ENCODE results near the gene LIN28A.

DNA sequence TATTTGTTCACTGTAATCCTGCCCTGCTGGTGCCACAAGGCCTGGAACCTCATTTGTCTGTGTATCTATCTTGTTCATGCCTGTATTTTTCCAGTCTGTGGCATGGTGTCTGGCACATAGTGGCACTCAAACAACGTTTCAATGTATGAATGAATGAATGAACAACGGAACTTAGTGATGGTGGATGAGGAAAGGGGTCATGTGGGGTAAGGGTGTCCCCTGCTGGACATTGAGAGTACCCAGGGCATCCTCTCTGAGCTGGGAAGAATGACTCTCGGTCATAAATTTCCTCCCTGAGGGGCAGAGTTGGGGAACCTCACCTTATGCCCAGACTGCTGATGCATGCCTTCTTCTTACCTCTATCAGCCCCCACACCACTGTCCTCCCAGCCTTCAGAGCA is 19.2 kb upstream of the LIN28A start:
- TF ChIP-seq, protein P1, sequence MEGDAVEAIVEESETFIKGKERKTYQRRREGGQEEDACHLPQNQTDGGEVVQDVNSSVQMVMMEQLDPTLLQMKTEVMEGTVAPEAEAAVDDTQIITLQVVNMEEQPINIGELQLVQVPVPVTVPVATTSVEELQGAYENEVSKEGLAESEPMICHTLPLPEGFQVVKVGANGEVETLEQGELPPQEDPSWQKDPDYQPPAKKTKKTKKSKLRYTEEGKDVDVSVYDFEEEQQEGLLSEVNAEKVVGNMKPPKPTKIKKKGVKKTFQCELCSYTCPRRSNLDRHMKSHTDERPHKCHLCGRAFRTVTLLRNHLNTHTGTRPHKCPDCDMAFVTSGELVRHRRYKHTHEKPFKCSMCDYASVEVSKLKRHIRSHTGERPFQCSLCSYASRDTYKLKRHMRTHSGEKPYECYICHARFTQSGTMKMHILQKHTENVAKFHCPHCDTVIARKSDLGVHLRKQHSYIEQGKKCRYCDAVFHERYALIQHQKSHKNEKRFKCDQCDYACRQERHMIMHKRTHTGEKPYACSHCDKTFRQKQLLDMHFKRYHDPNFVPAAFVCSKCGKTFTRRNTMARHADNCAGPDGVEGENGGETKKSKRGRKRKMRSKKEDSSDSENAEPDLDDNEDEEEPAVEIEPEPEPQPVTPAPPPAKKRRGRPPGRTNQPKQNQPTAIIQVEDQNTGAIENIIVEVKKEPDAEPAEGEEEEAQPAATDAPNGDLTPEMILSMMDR (IDR thresholded peaks at IDR 0.05; ENCODE audit: insufficient read depth, low read length), result peak; percentile 70
- TF ChIP-seq POLR2AphosphoS5 (IDR thresholded peaks at IDR 0.05; ENCODE audit: low read depth) (no peak), SPI1 (IDR thresholded peaks at IDR 0.05; ENCODE audit: borderline replicate concordance, low read depth) (no peak), GABPA (IDR thresholded peaks at IDR 0.05; ENCODE audit: low read depth) (no peak)
- TF ChIP-seq, protein P2, sequence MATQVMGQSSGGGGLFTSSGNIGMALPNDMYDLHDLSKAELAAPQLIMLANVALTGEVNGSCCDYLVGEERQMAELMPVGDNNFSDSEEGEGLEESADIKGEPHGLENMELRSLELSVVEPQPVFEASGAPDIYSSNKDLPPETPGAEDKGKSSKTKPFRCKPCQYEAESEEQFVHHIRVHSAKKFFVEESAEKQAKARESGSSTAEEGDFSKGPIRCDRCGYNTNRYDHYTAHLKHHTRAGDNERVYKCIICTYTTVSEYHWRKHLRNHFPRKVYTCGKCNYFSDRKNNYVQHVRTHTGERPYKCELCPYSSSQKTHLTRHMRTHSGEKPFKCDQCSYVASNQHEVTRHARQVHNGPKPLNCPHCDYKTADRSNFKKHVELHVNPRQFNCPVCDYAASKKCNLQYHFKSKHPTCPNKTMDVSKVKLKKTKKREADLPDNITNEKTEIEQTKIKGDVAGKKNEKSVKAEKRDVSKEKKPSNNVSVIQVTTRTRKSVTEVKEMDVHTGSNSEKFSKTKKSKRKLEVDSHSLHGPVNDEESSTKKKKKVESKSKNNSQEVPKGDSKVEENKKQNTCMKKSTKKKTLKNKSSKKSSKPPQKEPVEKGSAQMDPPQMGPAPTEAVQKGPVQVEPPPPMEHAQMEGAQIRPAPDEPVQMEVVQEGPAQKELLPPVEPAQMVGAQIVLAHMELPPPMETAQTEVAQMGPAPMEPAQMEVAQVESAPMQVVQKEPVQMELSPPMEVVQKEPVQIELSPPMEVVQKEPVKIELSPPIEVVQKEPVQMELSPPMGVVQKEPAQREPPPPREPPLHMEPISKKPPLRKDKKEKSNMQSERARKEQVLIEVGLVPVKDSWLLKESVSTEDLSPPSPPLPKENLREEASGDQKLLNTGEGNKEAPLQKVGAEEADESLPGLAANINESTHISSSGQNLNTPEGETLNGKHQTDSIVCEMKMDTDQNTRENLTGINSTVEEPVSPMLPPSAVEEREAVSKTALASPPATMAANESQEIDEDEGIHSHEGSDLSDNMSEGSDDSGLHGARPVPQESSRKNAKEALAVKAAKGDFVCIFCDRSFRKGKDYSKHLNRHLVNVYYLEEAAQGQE (IDR thresholded peaks at IDR 0.05; ENCODE audit: insufficient replicate concordance, low read depth), result no peak
